IMR-90 (cell line): ENCODE measurements around the gene ODF2. TPM values are rescaled to one million over a fixed set of nuclear protein-coding genes. Genes with fewer than 3 reads are reported as not detected.

Experiments used
- ATAC-seq: fragments of 200-7000 bp; cut with Tn5 transposase; 2 replicates; pipeline ENCODE4 v1.9.1; 2020; ENCODE audit warnings: low read depth, mild to moderate bottlenecking, moderate library complexity
- BruUV-seq: library from RNA; stranded (reverse); fragments of 400-500 nt; replicated peaks from 2 replicates; lab custom pipeline; 2021; lab: Mats Ljungman, UMichigan
- CTCF ChIA-PET: fragments of 300-600 bp; formaldehyde crosslinking; extraction: SDS; loops from one replicate; lab custom pipeline; 2021; ENCODE audit warnings: antibody characterized with exemption; lab: Yijun Ruan, JAX
- POLR2A ChIA-PET: fragments of 300-600 bp; sonication (Branson Sonifier 250); formaldehyde crosslinking; loops from one replicate; lab custom pipeline; 2022; ENCODE audit warnings: antibody characterized with exemption; ENCODE audit not compliant: unreplicated experiment; lab: Charles Lee
- DNase-seq: peaks from one replicate; pipeline ENCODE4 v3.0.0; 2013
- H2AFZ ChIP-seq: replicated peaks from 2 replicates; pipeline ENCODE3; 2013; ENCODE audit warnings: low read length, mild to moderate bottlenecking; ENCODE audit not compliant: poor library complexity
- H2AK5ac ChIP-seq: 2 replicates; pipeline ENCODE4 v1.6.1; 2013; ENCODE audit warnings: low read depth, low read length, inconsistent platforms
- H2AK9ac ChIP-seq: replicated peaks from 2 replicates; pipeline ENCODE3; 2013; ENCODE audit warnings: mild to moderate bottlenecking, low read depth, low read length, moderate library complexity; ENCODE audit not compliant: poor library complexity
- H2BK120ac ChIP-seq: 2 replicates; pipeline ENCODE4 v1.6.1; 2013; ENCODE audit warnings: low read depth, low read length, inconsistent platforms
- H2BK15ac ChIP-seq: 3 replicates; pipeline ENCODE4 v1.6.1; 2013; ENCODE audit warnings: low read depth, low read length, inconsistent platforms
- H2BK20ac ChIP-seq: 2 replicates; pipeline ENCODE4 v1.6.1; 2013; ENCODE audit warnings: low read depth, mild to moderate bottlenecking, inconsistent platforms, low read length, moderate library complexity
- H2BK5ac ChIP-seq: 2 replicates; pipeline ENCODE4 v1.6.1; 2013; ENCODE audit warnings: mild to moderate bottlenecking, low read depth, low read length, inconsistent platforms; ENCODE audit not compliant: poor library complexity, severe bottlenecking
- H3K14ac ChIP-seq: replicated peaks from 2 replicates; pipeline ENCODE4 v1.6.1; 2013; ENCODE audit warnings: low read depth, low read length, inconsistent platforms
- H3K18ac ChIP-seq: 2 replicates; pipeline ENCODE4 v1.6.1; 2013; ENCODE audit warnings: low read depth, low read length, control low read depth
- H3K23ac ChIP-seq: 2 replicates; pipeline ENCODE4 v1.6.1; 2013; ENCODE audit warnings: low read depth, low read length, inconsistent platforms
- H3K27ac ChIP-seq: 2 replicates; pipeline ENCODE4 v1.5.1; 2013; ENCODE audit warnings: mild to moderate bottlenecking, control low read depth, low read length; ENCODE audit not compliant: insufficient read depth
- H3K27me3 ChIP-seq: 2 replicates; pipeline ENCODE4 v1.6.1; 2013; ENCODE audit warnings: low read length; ENCODE audit not compliant: control insufficient read depth, insufficient read depth
- H3K36me3 ChIP-seq: 2 replicates; pipeline ENCODE4 v1.6.1; 2013; ENCODE audit warnings: low read length, mixed read lengths; ENCODE audit not compliant: control insufficient read depth, insufficient read depth
- H3K4ac ChIP-seq: 2 replicates; pipeline ENCODE4 v1.6.1; 2013; ENCODE audit warnings: low read depth, low read length, inconsistent platforms
- H3K4me1 ChIP-seq: 2 replicates; pipeline ENCODE4 v1.6.1; 2013; ENCODE audit warnings: low read length, mixed read lengths; ENCODE audit not compliant: control insufficient read depth, insufficient read depth
- H3K4me2 ChIP-seq: 2 replicates; pipeline ENCODE4 v1.6.1; 2013; ENCODE audit warnings: low read depth, mild to moderate bottlenecking, control low read depth, low read length, moderate library complexity
- H3K4me3 ChIP-seq: 2 replicates; pipeline ENCODE4 v1.5.1; 2013; ENCODE audit warnings: low read depth, mild to moderate bottlenecking, control low read depth, low read length, moderate library complexity; ENCODE audit not compliant: insufficient read depth
- H3K56ac ChIP-seq: 2 replicates; pipeline ENCODE4 v1.6.1; 2013; ENCODE audit warnings: low read length, inconsistent platforms; ENCODE audit not compliant: insufficient read depth; ENCODE audit errors: extremely low read depth
- H3K79me1 ChIP-seq, 2 experiments: 2 replicates each; pipeline ENCODE4 v1.6.1; 2013; ENCODE audit warnings: low read length in 2 of 2, inconsistent platforms in 1 of 2, low read depth in 1 of 2
- H3K9ac ChIP-seq: 2 replicates; pipeline ENCODE4 v1.6.1; 2013; ENCODE audit warnings: low read depth, low read length, control low read depth
- H3K9me1 ChIP-seq: 2 replicates; pipeline ENCODE4 v1.6.1; 2013; ENCODE audit warnings: low read length, inconsistent platforms; ENCODE audit not compliant: insufficient read depth
- H3K9me3 ChIP-seq: 2 replicates; pipeline ENCODE4 v1.6.1; 2013; ENCODE audit warnings: low read length; ENCODE audit not compliant: control insufficient read depth, insufficient read depth
- H4K20me1 ChIP-seq: 2 replicates; pipeline ENCODE4 v1.6.1; 2013; ENCODE audit warnings: low read length, inconsistent platforms; ENCODE audit not compliant: insufficient read depth
- H4K5ac ChIP-seq: 2 replicates; pipeline ENCODE4 v1.6.1; 2013; ENCODE audit warnings: mild to moderate bottlenecking, low read depth, low read length, control low read depth
- H4K8ac ChIP-seq, 2 experiments: 2 replicates each; pipeline ENCODE4 v1.6.1; 2013; ENCODE audit warnings: low read depth in 2 of 2, low read length in 2 of 2, control low read depth in 1 of 2, inconsistent platforms in 1 of 2
- H4K91ac ChIP-seq: 2 replicates; pipeline ENCODE4 v1.6.1; 2013; ENCODE audit warnings: low read depth, low read length, inconsistent platforms; ENCODE audit not compliant: insufficient read depth
- BHLHE40 ChIP-seq: fragments of 150-350 bp; IDR thresholded peaks from 2 replicates; pipeline ENCODE4 v1.6.1; 2016; ENCODE audit warnings: mild to moderate bottlenecking, low read depth, low read length
- CEBPB ChIP-seq: IDR thresholded peaks from 2 replicates; pipeline ENCODE4 v1.6.1; 2012; ENCODE audit warnings: low read depth, low read length, improper control_type of control experiment
- CHD1 ChIP-seq: IDR thresholded peaks from 2 replicates; pipeline ENCODE4 v1.6.1; 2012; ENCODE audit warnings: low read depth, low read length, improper control_type of control experiment
- FOS ChIP-seq: fragments of 150-350 bp; IDR thresholded peaks from 2 replicates; pipeline ENCODE4 v1.6.1; 2016; ENCODE audit warnings: low read depth, low read length
- MAFK ChIP-seq: IDR thresholded peaks from 2 replicates; pipeline ENCODE4 v1.6.1; 2012; ENCODE audit warnings: low read depth, low read length, improper control_type of control experiment
- NFE2L2 ChIP-seq: fragments of 150-350 bp; IDR thresholded peaks from 2 replicates; pipeline ENCODE4 v1.6.1; 2016; ENCODE audit warnings: low read depth, mild to moderate bottlenecking, low read length
- RCOR1 ChIP-seq: IDR thresholded peaks from 2 replicates; pipeline ENCODE4 v1.6.1; 2012; ENCODE audit warnings: mild to moderate bottlenecking, low read length, improper control_type of control experiment; ENCODE audit not compliant: insufficient replicate concordance
- whole genome bisulfite sequencing, 2 experiments: methylation state at CpG; one replicate each; pipeline versions ENCODE4 v1.1.5 to v1.1.7; 2013; ENCODE audit warnings: missing lambda C conversion rate in 2 of 2; ENCODE audit not compliant: insufficient read length in 1 of 2; ENCODE audit errors: extremely low coverage in 2 of 2; 5-methylcytosine and 5-hydroxymethylcytosine counted together
- dilution Hi-C: fragments of 300-500 bp; cut with HindIII; formaldehyde crosslinking; loops from one replicate; pipeline ENCODE4 v1.14.3; 2018; ENCODE audit warnings: low sequenced_read_pairs; ENCODE audit not compliant: unreplicated experiment
- in situ Hi-C: fragments of 300-500 bp; cut with MboI; formaldehyde crosslinking; loops from 3 replicates; pipeline ENCODE4 v1.14.3; 2019; ENCODE audit warnings: low sequenced_read_pairs, inconsistent platforms, mixed read lengths
- intact Hi-C: fragments of 100-400 bp; cut with micrococcal nuclease; formaldehyde crosslinking; loops from 2 replicates; pipeline ENCODE4 v1.10.0; 2022
- polyA plus RNA-seq, 3 experiments: library from polyadenylated mRNA; depleted of rRNA; stranded (reverse); fragments of >200 nt; gene quantifications; 2 replicates each; pipeline ENCODE4 v1.2.3, GENCODE V29; 2012; ENCODE audit warnings: low replicate concordance in 1 of 3
- total RNA-seq: library from RNA; depleted of rRNA; stranded (reverse); fragments of >200 nt; gene quantifications from 2 replicates; pipeline ENCODE4 v1.2.3, GENCODE V29; 2012
- TF ChIP-seq, protein P1 (sequence below): fragments of 150-350 bp; IDR thresholded peaks from 2 replicates; pipeline ENCODE4 v1.6.1; 2016; ENCODE audit warnings: low read depth, mild to moderate bottlenecking, low read length, moderate library complexity, borderline replicate concordance
- TF ChIP-seq, protein P2 (sequence below): fragments of 150-350 bp; IDR thresholded peaks from 2 replicates; pipeline ENCODE4 v1.6.1; 2017; ENCODE audit warnings: mild to moderate bottlenecking, antibody characterized with exemption, low read length, low read depth
- TF ChIP-seq, protein P3 (sequence below): conservative IDR thresholded peaks from 2 replicates; pipeline ENCODE4 v1.5.1; 2012; ENCODE audit warnings: mild to moderate bottlenecking, low read depth, low read length, improper control_type of control experiment

Gene ODF2
- total and polyA plus RNA-seq, 2 of the 4 experiments (the other 2 are of a cell fraction): 40.2 to 46.4 TPM

DNA sequence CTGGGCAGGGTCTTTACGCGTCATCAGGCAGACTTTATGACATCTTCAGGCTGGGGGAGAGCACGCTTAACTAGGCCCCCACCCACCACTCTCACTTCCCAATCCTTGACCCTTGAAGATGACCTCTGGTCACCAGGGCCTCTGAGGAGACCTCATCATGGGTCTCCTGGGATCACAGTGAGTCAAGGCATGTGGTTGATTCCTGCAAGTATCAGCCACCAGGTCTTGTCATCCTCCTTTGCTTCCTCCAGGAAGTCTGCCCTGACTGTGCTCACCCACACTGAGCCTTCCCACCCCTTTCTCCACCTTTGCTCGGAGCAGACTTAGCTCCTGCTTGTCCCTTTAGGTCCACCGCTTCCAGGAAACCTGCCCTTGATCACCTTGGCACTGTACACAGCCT lies 17.3 kb downstream of the ODF2 start:
- no peaks in the 10 kb centered on the region for H3K27me3 ChIP-seq
- DNase-seq: no peak
- no peak overlapping the region for H4K91ac ChIP-seq
- peaks cover 14% of the 10 kb centered on the region; the same call in 1 of the 2 replicates for H3K9me1 ChIP-seq
- no peaks in the 10 kb centered on the region for H3K4me1 ChIP-seq
- dilution Hi-C loops (no loop called here), in situ Hi-C loops (no loop called here), intact Hi-C loops (no loop called here)
- CTCF ChIA-PET: interaction anchor here (0.6 kb wide), 1 partner anchor 209 kb away, joined by 5 read pairs; no protein-coding TSS in a partner anchor
- no peak overlapping the region for H2BK120ac ChIP-seq
- no peak overlapping the region for H2AK9ac ChIP-seq
- H3K79me1 ChIP-seq: no peaks in the 10 kb centered on the region
- H4K5ac ChIP-seq: no peak overlapping the region
- H4K20me1 ChIP-seq: no peaks in the 10 kb centered on the region; the same call in 1 of the 2 replicates
- POLR2A ChIA-PET: no interaction called here
- H3K4ac ChIP-seq: no peak overlapping the region
- H3K36me3 ChIP-seq: peaks cover 22% of the 10 kb centered on the region
- no peak for TF ChIP-seq RCOR1
- TF ChIP-seq, protein P1, sequence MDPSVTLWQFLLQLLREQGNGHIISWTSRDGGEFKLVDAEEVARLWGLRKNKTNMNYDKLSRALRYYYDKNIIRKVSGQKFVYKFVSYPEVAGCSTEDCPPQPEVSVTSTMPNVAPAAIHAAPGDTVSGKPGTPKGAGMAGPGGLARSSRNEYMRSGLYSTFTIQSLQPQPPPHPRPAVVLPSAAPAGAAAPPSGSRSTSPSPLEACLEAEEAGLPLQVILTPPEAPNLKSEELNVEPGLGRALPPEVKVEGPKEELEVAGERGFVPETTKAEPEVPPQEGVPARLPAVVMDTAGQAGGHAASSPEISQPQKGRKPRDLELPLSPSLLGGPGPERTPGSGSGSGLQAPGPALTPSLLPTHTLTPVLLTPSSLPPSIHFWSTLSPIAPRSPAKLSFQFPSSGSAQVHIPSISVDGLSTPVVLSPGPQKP: no peak
- TF ChIP-seq MAFK: no peak
- TF ChIP-seq CEBPB: no peak
- TF ChIP-seq, protein P2, sequence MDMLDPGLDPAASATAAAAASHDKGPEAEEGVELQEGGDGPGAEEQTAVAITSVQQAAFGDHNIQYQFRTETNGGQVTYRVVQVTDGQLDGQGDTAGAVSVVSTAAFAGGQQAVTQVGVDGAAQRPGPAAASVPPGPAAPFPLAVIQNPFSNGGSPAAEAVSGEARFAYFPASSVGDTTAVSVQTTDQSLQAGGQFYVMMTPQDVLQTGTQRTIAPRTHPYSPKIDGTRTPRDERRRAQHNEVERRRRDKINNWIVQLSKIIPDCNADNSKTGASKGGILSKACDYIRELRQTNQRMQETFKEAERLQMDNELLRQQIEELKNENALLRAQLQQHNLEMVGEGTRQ: no peak
- TF ChIP-seq, protein P3, sequence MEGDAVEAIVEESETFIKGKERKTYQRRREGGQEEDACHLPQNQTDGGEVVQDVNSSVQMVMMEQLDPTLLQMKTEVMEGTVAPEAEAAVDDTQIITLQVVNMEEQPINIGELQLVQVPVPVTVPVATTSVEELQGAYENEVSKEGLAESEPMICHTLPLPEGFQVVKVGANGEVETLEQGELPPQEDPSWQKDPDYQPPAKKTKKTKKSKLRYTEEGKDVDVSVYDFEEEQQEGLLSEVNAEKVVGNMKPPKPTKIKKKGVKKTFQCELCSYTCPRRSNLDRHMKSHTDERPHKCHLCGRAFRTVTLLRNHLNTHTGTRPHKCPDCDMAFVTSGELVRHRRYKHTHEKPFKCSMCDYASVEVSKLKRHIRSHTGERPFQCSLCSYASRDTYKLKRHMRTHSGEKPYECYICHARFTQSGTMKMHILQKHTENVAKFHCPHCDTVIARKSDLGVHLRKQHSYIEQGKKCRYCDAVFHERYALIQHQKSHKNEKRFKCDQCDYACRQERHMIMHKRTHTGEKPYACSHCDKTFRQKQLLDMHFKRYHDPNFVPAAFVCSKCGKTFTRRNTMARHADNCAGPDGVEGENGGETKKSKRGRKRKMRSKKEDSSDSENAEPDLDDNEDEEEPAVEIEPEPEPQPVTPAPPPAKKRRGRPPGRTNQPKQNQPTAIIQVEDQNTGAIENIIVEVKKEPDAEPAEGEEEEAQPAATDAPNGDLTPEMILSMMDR: no peak
- no peak for TF ChIP-seq BHLHE40
- TF ChIP-seq FOS: no peak
- TF ChIP-seq CHD1: no peak
- no peak for TF ChIP-seq NFE2L2
- no peak overlapping the region for H3K18ac ChIP-seq
- ATAC-seq: no peak
- no peak overlapping the region for H4K8ac ChIP-seq
- no peak overlapping the region for H3K4me3 ChIP-seq
- no peak overlapping the region for H2BK20ac ChIP-seq
- H3K23ac ChIP-seq: no peak overlapping the region
- no TSS peak for BruUV-seq
- H2AK5ac ChIP-seq: no peak overlapping the region
- H3K9ac ChIP-seq: no peak overlapping the region
- no peak overlapping the region for H3K56ac ChIP-seq
- H3K14ac ChIP-seq: no peak overlapping the region
- 100% methylated on average over 2 of the region's 5 CpGs; no CpG with 5 or more reads in 1 of the 2 experiments for WGBS, 2 experiments
- H3K4me2 ChIP-seq: no peak overlapping the region
- H2AFZ ChIP-seq: no peak overlapping the region
- H2BK5ac ChIP-seq: no peak overlapping the region
- H3K9me3 ChIP-seq: no peaks in the 10 kb centered on the region
- no peak overlapping the region for H3K27ac ChIP-seq
- H2BK15ac ChIP-seq: no peak overlapping the region
